ENCODE data around the gene ECD. TPM values are rescaled to one million over a fixed set of nuclear protein-coding genes. Genes with fewer than 3 reads are reported as not detected.

The ECD gene
- polyA plus RNA-seq, 3 donors, result 14.1 to 20.2 (median 16.7) TPM

DNA sequence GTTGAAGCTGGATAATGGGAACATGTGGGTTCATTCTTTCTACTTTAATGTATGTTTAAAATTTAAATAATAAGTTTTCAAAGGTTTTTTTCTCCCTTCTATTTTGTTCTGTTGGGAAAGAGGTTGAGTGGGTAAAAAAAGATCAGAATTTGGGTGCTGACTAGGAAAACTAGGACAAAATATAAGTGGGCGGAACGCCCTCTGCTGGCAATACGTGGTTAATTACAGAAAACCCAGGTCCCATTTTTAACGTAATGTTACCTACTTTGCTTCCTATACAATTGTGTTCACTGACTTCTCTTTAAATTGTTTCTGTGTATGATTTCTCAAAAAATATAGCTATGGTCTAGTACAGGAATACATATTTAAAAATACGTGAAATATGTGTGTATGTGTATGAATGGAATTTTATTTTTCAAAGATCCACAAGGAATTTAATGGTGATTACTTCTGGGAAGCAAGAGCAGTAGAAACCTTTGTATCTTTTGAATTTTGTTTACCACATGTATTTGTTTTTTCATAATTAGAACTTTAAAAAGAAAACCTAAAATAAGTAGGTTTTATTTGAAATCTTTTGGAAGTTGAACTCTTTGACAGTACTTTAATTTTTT, 8.7 kb downstream of the ECD start:
- Histone ChIP-seq H3K4me2 (replicated peaks; ENCODE audit: extremely low read depth, low read length, poor library complexity, severe bottlenecking) (no peak overlapping the region), H3K4me3 (replicated peaks in 1 of 3; ENCODE audit: low read depth in 2 of 3, low read length in 3 of 3) (no peak overlapping the region), H3K9ac (ENCODE audit: insufficient read depth, low read length, poor library complexity, severe bottlenecking) (no peak overlapping the region), H2AFZ (ENCODE audit: insufficient read depth, low read depth, low read length, poor library complexity, severe bottlenecking) (no peak overlapping the region), H3K27ac (ENCODE audit: low read depth in 1 of 2, low read length in 2 of 2) (no peak overlapping the region), H3K79me2 (ENCODE audit: insufficient read depth, low read length) (peaks cover 41% of the 10 kb centered on the region), H3K36me3 (replicated peaks in 1 of 2; ENCODE audit: control insufficient read depth in 1 of 2, insufficient read depth in 2 of 2, low read length in 2 of 2) (peaks cover 45 to 74% of the 10 kb centered on the region in 2 donors), H3K27me3 (ENCODE audit: control insufficient read depth in 2 of 2, insufficient read depth in 2 of 2, low read length in 2 of 2) (no peaks in the 10 kb centered on the region), H3K9me3 (replicated peaks in 1 of 2; ENCODE audit: control insufficient read depth in 1 of 2, insufficient read depth in 1 of 2, low read length in 2 of 2) (no peaks in the 10 kb centered on the region), H3K4me1 (ENCODE audit: control insufficient read depth in 1 of 2, insufficient read depth in 2 of 2, low read length in 2 of 2) (no peaks in the 10 kb centered on the region), H4K20me1 (ENCODE audit: insufficient read depth, low read length) (peaks cover 27% of the 10 kb centered on the region)
- Mint-ChIP-seq H3K27ac (no peak overlapping the region), H3K4me3 (no peak overlapping the region), H3K4me1 (peaks cover 10% of the 10 kb centered on the region), H3K9me3 (no peaks in the 10 kb centered on the region), H3K27me3 (ENCODE audit: low read depth in 3 of 3) (no peaks in the 10 kb centered on the region), H3K36me3 (peaks cover 51 to 73% of the 10 kb centered on the region in 2 donors)
- peak; percentile 27 to 69 (median 44) for DNase-seq
- no CpG with 5 or more reads among the region's 5 CpGs for WGBS (ENCODE audit: insufficient coverage)
- TF ChIP-seq, protein P1, sequence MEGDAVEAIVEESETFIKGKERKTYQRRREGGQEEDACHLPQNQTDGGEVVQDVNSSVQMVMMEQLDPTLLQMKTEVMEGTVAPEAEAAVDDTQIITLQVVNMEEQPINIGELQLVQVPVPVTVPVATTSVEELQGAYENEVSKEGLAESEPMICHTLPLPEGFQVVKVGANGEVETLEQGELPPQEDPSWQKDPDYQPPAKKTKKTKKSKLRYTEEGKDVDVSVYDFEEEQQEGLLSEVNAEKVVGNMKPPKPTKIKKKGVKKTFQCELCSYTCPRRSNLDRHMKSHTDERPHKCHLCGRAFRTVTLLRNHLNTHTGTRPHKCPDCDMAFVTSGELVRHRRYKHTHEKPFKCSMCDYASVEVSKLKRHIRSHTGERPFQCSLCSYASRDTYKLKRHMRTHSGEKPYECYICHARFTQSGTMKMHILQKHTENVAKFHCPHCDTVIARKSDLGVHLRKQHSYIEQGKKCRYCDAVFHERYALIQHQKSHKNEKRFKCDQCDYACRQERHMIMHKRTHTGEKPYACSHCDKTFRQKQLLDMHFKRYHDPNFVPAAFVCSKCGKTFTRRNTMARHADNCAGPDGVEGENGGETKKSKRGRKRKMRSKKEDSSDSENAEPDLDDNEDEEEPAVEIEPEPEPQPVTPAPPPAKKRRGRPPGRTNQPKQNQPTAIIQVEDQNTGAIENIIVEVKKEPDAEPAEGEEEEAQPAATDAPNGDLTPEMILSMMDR (IDR thresholded peaks at IDR 0.05), result peak; percentile 85
- intact Hi-C loops (cut with micrococcal nuclease), result no loop called here

DNA sequence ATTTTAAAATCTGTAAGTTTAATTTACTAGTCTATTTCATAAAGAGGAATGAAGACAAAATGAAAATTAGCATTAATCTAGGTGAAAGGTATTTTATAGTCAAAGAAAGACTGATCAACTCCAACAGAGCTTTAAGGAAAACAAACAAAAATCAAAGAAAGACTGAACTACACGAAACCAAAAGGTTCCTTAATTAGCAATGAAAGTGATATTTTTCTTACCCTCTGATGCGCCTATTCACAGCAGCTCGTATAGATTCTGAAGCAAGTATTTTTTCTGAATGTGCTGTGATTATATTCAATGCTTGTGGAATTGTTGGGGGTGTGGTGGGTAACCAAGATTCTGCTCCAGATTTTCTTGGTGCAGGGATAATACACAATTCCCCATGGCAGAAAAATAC, 11.8 kb downstream of the ECD start:
- Histone ChIP-seq H3K36me3 (replicated peaks in 1 of 2; ENCODE audit: control insufficient read depth in 1 of 2, insufficient read depth in 2 of 2, low read length in 2 of 2) (peaks cover 53 to 76% of the 10 kb centered on the region in 2 donors), H3K4me3 (replicated peaks in 1 of 3; ENCODE audit: low read depth in 2 of 3, low read length in 3 of 3) (no peak overlapping the region), H3K27ac (ENCODE audit: low read depth in 1 of 2, low read length in 2 of 2) (no peak overlapping the region), H3K79me2 (ENCODE audit: insufficient read depth, low read length) (peaks cover 11% of the 10 kb centered on the region), H4K20me1 (ENCODE audit: insufficient read depth, low read length) (peaks cover 8% of the 10 kb centered on the region), H3K9me3 (replicated peaks in 1 of 2; ENCODE audit: control insufficient read depth in 1 of 2, insufficient read depth in 1 of 2, low read length in 2 of 2) (no peaks in the 10 kb centered on the region), H2AFZ (ENCODE audit: insufficient read depth, low read depth, low read length, poor library complexity, severe bottlenecking) (no peak overlapping the region), H3K4me1 (ENCODE audit: control insufficient read depth in 1 of 2, insufficient read depth in 2 of 2, low read length in 2 of 2) (no peaks in the 10 kb centered on the region), H3K9ac (ENCODE audit: insufficient read depth, low read length, poor library complexity, severe bottlenecking) (no peak overlapping the region), H3K27me3 (ENCODE audit: control insufficient read depth in 2 of 2, insufficient read depth in 2 of 2, low read length in 2 of 2) (no peaks in the 10 kb centered on the region), H3K4me2 (replicated peaks; ENCODE audit: extremely low read depth, low read length, poor library complexity, severe bottlenecking) (no peak overlapping the region)
- Mint-ChIP-seq H3K36me3 (peaks cover 47 to 81% of the 10 kb centered on the region in 2 donors), H3K4me1 (peaks cover 3% of the 10 kb centered on the region), H3K27me3 (ENCODE audit: low read depth in 3 of 3) (no peaks in the 10 kb centered on the region), H3K9me3 (peaks cover 0 to under 1% (median 0%) of the 10 kb centered on the region in 7 donors), H3K4me3 (no peak overlapping the region), H3K27ac (peak overlapping the region in 1 of 7 donors; percentile 20)
- TF ChIP-seq, protein P1 (IDR thresholded peaks at IDR 0.05), result no peak
- intact Hi-C loops (cut with micrococcal nuclease), result no loop called here
- no peak for DNase-seq
- WGBS (ENCODE audit: insufficient coverage), result 100% methylated on average over 2 of the region's 3 CpGs
